Retinal pigment epithelial cell (primary cell): ENCODE data around the gene ALKAL2.

Experiments used
- DNase-seq: peaks from one replicate; pipeline ENCODE4 v3.0.0-alpha.2; 2010; ENCODE audit warnings: low read depth
- H3K4me3 ChIP-seq: 2 replicates; pipeline ENCODE4 v1.5.1; 2011; ENCODE audit warnings: mild to moderate bottlenecking, low read length, control low read depth, moderate library complexity
- CTCF ChIP-seq: conservative IDR thresholded peaks from 2 replicates; pipeline ENCODE4 v1.5.1; 2011; ENCODE audit warnings: low read depth, low read length, control low read depth, inconsistent platforms

Gene ALKAL2

GRCh38 chr2:231521-232185, 56.2 kb downstream of the ALKAL2 start:
- TF ChIP-seq CTCF: no peak

More at GRCh38 chr2:231521-232185, 56.2 kb downstream of the ALKAL2 start:
- H3K4me3 ChIP-seq: no peak overlapping the region
- no peak for DNase-seq
